Stimulated activated naive CD8-positive, alpha-beta T cell treated with anti-CD3 and anti-CD28 coated beads, Interleukin-15, Interleukin-2, amounts not matched to agents 100 ng/mL and 50 ng/mL, for 24 hours (primary cell): ENCODE results near the gene ARL5C.
A peak's percentile ranks its signal among the peaks of the same experiment; 100 is the strongest.

ENCODE experiments used
- H3K27ac Mint-ChIP-seq: one replicate; pipeline ENCODE4 v1.8.0; 2021; ENCODE audit warnings: mild to moderate bottlenecking, mixed read lengths
- H3K27me3 Mint-ChIP-seq: one replicate; pipeline ENCODE4 v1.8.0; 2021; ENCODE audit warnings: mixed read lengths
- H3K36me3 Mint-ChIP-seq: one replicate; pipeline ENCODE4 v1.8.0; 2021; ENCODE audit warnings: low read depth, mixed read lengths
- H3K4me1 Mint-ChIP-seq: one replicate; pipeline ENCODE4 v1.8.0; 2021; ENCODE audit warnings: low read depth, mixed read lengths
- H3K4me3 Mint-ChIP-seq: one replicate; pipeline ENCODE4 v1.8.0; 2021; ENCODE audit warnings: mild to moderate bottlenecking, mixed read lengths
- H3K9me3 Mint-ChIP-seq: one replicate; pipeline ENCODE4 v1.8.0; 2021; ENCODE audit warnings: mixed read lengths

Gene ARL5C, protein sequence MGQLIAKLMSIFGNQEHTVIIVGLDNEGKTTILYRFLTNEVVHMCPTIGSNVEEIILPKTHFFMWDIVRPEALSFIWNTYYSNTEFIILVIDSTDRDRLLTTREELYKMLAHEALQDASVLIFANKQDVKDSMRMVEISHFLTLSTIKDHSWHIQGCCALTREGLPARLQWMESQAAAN

DNA sequence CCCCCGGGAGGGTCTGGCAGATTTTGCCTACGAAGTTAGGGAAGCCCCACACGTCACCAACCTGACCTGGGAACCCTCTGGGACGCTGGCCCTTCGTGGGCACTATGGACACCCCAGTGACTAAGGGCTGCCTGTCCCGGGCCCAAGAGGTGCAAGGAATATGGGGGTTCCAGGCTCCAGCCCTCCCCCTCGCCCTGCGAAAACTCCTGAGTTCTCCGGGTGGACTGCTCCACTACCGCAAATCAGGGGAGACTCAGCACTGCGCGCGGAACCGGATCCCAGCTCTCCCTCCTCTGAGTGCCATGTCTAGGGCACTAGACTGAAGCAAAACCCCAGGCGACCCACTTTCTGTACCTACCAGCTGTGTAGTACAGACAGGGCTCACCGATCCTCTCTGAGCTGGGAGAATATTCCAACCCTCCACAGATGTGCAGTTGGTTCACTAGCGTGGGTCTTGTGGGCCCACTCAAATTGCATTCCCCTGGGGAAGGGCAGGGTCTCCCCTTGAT is at the start of gene ARL5C:
Gene ARL5C, minus strand, starts transcription at position 321 of the 509 bp plus-strand sequence. CDS start 401 bp downstream, outside the sequence.
- Mint-ChIP-seq H3K4me3 (peak within 1 kb of the TSS; percentile 82), H3K27ac (peak within 1 kb of the TSS; percentile 1), H3K4me1 (peaks cover 18% of the 10 kb centered on the region), H3K27me3 (peaks cover 21% of the 10 kb centered on the region), H3K36me3 (no peaks in the 10 kb centered on the region), H3K9me3 (no peaks in the 10 kb centered on the region)

DNA sequence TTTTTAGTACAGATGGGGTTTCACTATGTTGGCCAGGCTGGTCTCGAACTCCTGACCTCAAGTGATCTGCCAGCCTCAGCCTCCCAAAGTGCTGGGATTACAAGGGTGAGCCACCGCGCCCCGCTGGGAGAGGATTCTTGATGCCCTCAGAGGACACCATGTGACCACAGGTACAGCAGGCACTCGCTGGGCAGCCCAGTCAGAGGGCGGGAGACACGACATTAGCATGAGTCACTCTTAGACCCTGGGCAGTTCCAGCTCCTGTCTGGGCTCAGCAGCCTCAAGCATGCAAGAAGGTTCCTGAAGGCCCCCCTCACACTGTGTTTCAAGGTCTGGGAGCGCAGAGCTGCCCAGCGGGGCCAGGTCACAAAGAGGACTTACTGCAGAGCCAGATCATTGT is 47.9 kb upstream of the ARL5C start:
- peaks cover 14% of the 10 kb centered on the region for H3K4me1 Mint-ChIP-seq
- peaks cover 7% of the 10 kb centered on the region for H3K27me3 Mint-ChIP-seq
- H3K9me3 Mint-ChIP-seq: no peaks in the 10 kb centered on the region
- H3K4me3 Mint-ChIP-seq: no peak overlapping the region
- H3K36me3 Mint-ChIP-seq: no peaks in the 10 kb centered on the region
- H3K27ac Mint-ChIP-seq: no peak overlapping the region

DNA sequence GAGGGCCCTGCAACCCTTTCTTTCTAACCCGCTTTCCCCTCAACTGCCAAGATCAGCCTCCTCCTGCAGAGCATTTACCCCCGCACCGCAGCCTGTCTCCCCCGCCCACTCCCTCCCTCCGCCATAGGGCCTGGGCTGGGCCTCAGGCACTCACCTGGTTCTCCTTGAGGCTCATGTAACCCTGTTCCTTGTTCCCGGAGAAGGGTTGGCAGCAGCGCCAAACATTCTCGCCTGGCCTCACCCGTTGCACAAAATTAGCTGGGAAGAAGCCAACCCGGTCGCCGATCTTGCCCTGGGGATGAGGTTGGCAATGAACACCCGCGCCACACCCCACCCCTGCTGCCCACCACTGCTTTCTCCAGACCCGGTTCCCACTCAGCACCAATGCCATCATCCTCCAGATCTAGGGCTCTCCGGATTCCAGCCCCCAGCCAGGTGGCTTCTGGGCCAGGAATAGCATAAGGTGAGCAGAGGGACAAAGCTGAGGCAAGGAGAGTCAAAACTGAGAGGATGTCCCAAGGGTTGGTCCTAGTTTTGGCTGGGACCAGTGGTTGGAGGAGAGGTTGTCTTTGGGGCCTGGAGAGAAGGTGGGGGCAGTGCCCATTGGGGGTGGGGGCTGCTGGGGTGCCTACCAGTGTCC is 47.0 kb upstream of the ARL5C start:
- H3K9me3 Mint-ChIP-seq: no peaks in the 10 kb centered on the region
- H3K4me3 Mint-ChIP-seq: no peak overlapping the region
- no peaks in the 10 kb centered on the region for H3K36me3 Mint-ChIP-seq
- H3K27ac Mint-ChIP-seq: no peak overlapping the region
- H3K27me3 Mint-ChIP-seq: peaks cover 7% of the 10 kb centered on the region
- H3K4me1 Mint-ChIP-seq: peaks cover 23% of the 10 kb centered on the region

DNA sequence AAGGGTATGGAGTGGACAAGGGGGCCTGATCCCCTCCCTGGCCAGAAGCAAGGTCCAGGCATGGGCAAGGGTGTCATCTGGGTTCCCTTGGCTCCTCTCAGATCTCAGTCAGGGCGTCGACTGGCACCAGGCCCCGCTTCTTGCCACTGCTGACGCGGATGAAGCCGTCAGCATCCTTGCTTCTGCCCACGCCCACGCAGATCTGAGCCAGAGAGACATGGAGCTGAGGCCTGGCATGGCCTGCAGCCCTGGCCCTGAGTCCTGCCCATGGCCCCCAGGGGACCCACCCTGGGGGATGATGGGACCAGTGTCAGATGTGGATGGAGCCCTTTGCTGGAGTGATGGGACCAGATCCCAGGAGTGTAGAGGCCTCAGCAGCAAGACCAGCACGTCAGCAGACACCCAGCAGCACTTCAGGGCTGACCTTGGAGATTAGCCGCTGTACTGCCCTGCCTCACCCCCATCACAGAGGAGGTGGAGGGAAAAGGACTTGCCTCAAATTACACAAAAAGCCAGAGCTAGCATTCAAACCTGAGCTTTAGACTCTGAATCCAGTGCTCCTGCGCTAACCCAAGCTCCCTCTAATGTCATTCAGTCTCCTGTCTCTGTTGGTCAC is 46.3 kb upstream of the ARL5C start:
- Mint-ChIP-seq H3K27ac (no peak overlapping the region), H3K4me3 (no peak overlapping the region), H3K9me3 (no peaks in the 10 kb centered on the region), H3K27me3 (peaks cover 5% of the 10 kb centered on the region), H3K4me1 (peaks cover 30% of the 10 kb centered on the region), H3K36me3 (no peaks in the 10 kb centered on the region)

DNA sequence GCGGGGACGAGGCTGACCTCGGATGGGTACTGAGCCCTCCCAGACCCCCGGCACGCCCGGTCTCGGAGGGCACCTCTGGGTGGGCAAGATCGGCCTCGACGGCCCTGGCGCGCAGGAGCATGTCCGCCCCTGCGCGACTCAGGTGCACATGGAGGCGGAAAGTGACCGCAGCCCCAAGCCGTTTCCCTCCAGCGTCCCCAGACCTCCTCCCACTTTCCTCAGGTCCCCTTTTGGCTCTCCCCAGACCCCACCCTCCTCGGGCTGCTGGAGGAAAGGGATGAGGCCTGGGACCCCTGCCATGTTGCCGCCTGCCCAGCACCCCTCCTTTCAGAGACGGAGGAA is 44.1 kb upstream of the ARL5C start:
- H3K4me3 Mint-ChIP-seq: peak overlapping the region; percentile 51
- H3K4me1 Mint-ChIP-seq: peaks cover 36% of the 10 kb centered on the region
- H3K27ac Mint-ChIP-seq: no peak overlapping the region
- H3K9me3 Mint-ChIP-seq: no peaks in the 10 kb centered on the region
- H3K27me3 Mint-ChIP-seq: no peaks in the 10 kb centered on the region
- peaks cover under 1% of the 10 kb centered on the region for H3K36me3 Mint-ChIP-seq

DNA sequence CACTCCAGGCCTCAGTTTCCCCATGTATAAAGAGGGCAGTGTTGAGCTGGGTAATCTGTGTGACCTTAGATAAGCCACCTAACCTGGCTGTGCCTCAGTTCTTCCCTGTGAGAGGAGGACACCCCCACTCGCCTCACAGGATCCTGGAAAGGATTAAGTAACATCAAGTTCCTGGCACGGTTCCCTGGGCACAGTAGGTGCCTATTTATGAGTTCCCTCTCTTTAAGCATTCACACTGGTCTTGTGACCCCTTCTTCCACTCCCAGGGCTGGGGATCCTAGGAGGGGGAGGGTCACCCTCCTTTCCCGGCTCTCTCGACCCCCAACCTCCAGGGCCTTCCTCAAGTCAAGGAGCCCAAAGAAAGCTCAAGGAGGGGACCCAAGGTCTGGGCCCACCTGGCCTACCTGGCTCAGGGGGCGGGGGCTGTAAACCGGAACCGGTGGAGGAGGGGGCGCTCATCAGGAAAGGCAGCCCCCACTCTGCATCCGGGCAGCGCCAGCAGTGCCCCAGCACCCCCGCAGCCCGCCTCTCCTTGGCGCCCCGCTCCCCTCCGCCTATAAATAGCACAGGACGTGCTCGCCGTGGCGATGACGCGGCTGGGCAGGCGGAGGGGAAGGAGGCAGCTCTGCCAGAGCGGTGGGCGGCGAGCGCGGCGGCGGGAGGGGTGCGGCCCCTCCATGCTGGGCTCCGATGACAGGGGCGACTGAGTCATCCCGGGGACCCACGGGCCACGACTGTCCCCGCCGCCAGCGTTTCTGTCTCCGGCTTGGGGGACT is 43.5 kb upstream of the ARL5C start:
- Mint-ChIP-seq H3K36me3 (peaks cover 6% of the 10 kb centered on the region), H3K27me3 (no peaks in the 10 kb centered on the region), H3K27ac (peak overlapping the region; percentile 31), H3K4me1 (peaks cover 39% of the 10 kb centered on the region), H3K4me3 (peak overlapping the region; percentile 70), H3K9me3 (no peaks in the 10 kb centered on the region)

DNA sequence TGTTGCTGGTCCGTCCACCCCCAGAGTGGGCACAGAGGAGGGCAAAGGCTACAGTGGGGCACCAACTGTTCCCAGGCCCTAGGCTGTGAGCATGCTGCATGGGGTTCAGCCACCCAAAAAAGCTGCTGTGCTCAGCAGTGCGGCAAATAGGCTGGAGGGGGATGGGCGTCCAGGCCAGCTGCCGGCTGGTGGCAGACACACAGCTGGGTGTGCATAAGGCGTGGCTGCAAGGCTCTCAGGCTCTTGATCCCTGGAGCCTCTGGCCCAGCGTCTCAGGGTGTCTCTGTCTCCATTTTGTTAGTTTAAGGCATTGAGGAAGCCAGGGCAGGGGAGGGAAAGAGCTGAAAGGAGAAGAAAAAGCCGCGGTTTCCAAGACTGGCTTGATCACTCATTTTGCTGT is 42.9 kb upstream of the ARL5C start:
- peak overlapping the region; percentile 31 for H3K27ac Mint-ChIP-seq

DNA sequence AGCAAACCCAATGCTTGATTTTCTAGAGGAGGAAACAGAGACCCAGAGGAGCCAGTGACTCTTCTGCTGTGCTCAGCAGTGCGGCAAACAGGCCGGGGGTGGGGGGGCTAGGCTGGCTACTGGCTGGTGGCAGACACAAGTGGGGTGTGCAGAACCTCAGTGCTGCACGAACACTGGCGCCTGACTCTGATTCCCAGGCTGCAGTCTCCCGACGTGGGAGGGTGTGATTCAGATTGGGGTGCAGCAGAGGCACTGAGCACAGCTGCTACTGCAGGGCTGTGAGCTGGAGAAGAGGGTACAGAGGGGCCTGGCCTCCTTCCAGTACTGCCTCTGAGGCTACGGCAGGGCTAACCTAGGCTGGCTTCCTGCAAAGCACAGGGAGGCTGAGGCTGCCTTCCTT is 42.2 kb upstream of the ARL5C start:
- H3K4me1 Mint-ChIP-seq: peaks cover 52% of the 10 kb centered on the region
- H3K27me3 Mint-ChIP-seq: no peaks in the 10 kb centered on the region
- no peaks in the 10 kb centered on the region for H3K9me3 Mint-ChIP-seq
- no peak overlapping the region for H3K27ac Mint-ChIP-seq
- peaks cover 20% of the 10 kb centered on the region for H3K36me3 Mint-ChIP-seq
- no peak overlapping the region for H3K4me3 Mint-ChIP-seq

More for the DNA sequence above, 42.9 kb upstream of the ARL5C start:
- peaks cover 13% of the 10 kb centered on the region for H3K36me3 Mint-ChIP-seq
- peak overlapping the region; percentile 70 for H3K4me3 Mint-ChIP-seq
- H3K27me3 Mint-ChIP-seq: no peaks in the 10 kb centered on the region
- H3K4me1 Mint-ChIP-seq: peaks cover 44% of the 10 kb centered on the region
- H3K9me3 Mint-ChIP-seq: no peaks in the 10 kb centered on the region

DNA sequence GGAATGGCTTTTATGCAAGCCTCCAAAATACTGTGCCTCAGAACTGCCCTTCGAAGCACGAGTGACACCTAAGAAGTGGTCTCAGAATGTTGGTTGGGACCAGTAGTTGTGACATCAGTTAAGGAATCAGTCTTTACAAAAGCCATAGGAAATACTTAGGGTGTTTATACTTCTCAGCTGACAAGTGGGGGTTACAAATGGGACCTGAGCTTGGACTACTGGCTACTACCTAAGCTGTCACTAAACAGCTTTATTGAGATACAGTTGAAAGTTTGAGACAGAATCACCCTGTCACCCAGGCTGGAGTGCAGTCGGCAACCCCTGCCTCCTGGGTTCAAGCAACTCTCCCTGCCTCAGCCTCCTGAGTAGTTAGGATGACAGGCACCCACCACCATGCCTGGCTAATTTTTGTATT is 39.2 kb upstream of the ARL5C start:
- H3K36me3 Mint-ChIP-seq: peaks cover 50% of the 10 kb centered on the region
- H3K4me3 Mint-ChIP-seq: peak overlapping the region; percentile 22
- no peaks in the 10 kb centered on the region for H3K27me3 Mint-ChIP-seq
- peak overlapping the region; percentile 71 for H3K27ac Mint-ChIP-seq
- H3K4me1 Mint-ChIP-seq: peaks cover 68% of the 10 kb centered on the region
- H3K9me3 Mint-ChIP-seq: no peaks in the 10 kb centered on the region

DNA sequence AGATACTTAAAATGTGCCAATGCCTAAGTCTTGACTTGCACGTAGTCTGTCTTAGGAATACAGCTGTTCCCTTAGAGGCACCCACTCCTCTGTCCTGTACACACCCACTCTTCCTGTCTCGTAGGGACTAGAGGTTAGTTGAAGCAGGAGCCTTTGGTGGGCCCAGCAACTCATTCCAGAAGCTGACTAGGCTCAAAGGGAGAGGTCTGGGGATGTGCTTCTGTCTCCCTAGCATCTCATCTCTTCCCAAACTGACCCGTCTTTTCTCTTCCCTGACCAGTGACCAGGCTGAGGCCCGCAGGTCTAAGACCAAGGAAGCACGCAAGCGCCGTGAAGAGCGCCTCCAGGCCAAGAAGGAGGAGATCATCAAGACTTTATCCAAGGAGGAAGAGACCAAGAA is 38.3 kb upstream of the ARL5C start:
- Mint-ChIP-seq H3K36me3 (peaks cover 53% of the 10 kb centered on the region), H3K4me3 (peak overlapping the region; percentile 49), H3K27me3 (no peaks in the 10 kb centered on the region), H3K4me1 (peaks cover 69% of the 10 kb centered on the region), H3K9me3 (no peaks in the 10 kb centered on the region), H3K27ac (peak overlapping the region; percentile 71)

DNA sequence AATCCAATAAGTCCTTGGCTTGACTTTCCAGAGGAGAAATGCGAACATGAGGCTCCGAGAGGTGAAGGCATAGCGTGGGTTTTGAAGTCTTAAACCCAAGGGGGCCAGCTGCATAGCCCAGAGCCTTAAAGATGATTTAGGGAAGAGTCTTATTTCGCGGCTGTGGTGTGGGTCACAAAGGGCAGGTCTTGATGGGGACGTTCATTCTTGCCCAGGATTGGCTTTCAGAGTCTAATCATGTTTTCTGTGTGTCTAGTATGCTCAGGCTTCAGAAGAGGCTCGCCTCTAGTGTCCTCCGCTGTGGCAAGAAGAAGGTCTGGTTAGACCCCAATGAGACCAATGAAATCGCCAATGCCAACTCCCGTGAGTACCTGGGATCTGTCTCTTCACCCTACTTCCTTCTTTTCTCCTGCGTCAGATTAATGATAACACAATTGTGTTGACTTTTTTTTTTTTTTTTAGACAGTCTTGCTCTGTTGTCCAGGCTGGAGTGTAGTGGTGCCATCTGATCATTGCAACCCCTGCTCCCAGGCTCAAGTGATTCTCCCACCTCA is 35.1 kb upstream of the ARL5C start:
- H3K4me3 Mint-ChIP-seq: peak overlapping the region; percentile 85
- H3K27ac Mint-ChIP-seq: peak overlapping the region; percentile 97
- no peaks in the 10 kb centered on the region for H3K27me3 Mint-ChIP-seq
- peaks cover 53% of the 10 kb centered on the region for H3K36me3 Mint-ChIP-seq
- H3K9me3 Mint-ChIP-seq: no peaks in the 10 kb centered on the region
- H3K4me1 Mint-ChIP-seq: peaks cover 63% of the 10 kb centered on the region

DNA sequence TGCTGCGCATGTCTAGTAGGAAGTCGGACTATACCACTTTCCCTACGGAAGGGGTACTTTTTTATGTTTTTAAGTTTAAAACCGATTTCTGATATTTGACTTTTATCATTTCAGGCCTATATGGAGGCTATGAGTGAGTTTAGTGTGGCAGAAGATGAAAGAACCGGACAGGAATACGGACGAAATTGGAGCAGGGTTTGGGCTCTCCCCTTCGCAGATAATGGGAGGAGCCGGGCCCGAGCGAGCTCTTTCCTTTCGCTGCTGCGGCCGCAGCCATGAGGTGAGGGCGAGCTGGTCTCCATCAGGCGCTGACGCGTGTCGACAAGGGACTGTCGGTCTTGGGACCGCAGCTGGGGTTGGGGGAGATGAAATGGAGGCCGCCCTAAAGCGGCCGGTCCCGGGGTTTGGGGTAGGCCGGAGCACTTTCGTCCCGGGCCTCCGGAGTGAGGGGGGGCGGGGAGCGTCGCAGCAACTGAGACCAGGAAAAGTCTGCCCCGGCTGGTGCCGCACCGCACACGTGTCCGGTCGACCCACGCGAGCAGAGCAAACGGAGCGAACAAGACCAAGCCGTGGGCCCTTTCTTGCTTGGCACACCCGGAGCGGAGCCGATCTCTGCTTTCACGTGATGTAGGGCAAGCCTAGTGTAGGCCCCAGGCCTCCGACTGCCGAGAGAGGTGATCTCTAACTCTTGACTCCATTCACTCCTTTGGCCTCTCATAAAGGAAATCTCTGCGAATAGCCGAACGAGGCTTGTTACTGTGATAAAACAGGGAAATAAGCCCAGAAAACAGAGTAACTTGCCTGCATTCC is 34.3 kb upstream of the ARL5C start, which contains the start of gene RPL19:
Gene RPL19, plus strand, starts transcription at position 214 of the 810 bp plus-strand sequence. Its CDS starts 62 bp downstream, at position 276.
- Mint-ChIP-seq H3K4me3 (peak within 1 kb of the TSS; percentile 85), H3K27me3 (no peaks in the 10 kb centered on the region)

DNA sequence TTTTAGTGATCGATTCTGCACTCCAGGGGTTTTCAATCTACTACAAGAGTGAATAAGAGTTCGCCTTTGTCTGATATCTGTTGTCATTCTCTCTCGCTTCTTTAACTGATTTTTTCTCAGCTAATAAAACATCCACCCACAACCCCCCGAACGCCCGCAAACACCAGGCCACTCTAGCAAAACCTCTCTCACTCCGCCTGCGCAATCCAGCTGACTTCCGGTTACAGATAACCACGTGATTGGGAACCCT is 33.8 kb upstream of the ARL5C start:
- Mint-ChIP-seq H3K4me3 (peak overlapping the region; percentile 85), H3K4me1 (peaks cover 66% of the 10 kb centered on the region), H3K27ac (peak overlapping the region; percentile 97), H3K9me3 (no peaks in the 10 kb centered on the region), H3K27me3 (no peaks in the 10 kb centered on the region), H3K36me3 (peaks cover 49% of the 10 kb centered on the region)

More for the DNA sequence above, 34.3 kb upstream of the ARL5C start, which contains the start of gene RPL19:
- H3K27ac Mint-ChIP-seq: peak within 1 kb of the TSS; percentile 97
- peaks cover 69% of the 10 kb centered on the region for H3K4me1 Mint-ChIP-seq
- H3K9me3 Mint-ChIP-seq: no peaks in the 10 kb centered on the region
- H3K36me3 Mint-ChIP-seq: peaks cover 53% of the 10 kb centered on the region

DNA sequence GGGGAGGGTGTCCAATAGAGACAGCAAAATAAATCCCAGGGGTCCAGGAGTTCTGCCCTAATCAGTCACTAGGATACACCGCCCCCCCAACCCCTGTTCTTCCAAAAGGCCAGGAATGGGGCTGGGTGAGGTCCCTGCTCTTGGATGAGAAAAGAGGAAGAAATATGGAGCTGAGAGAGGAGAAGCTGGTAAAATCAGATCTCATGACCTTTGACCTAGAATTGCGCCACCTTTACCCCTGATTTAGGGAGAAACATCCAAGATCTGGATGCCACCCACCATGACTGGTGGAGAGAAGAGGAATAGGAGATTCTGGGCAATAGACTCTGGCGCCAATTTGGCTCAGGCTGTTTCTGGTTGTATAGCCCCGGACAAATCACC is 32.2 kb upstream of the ARL5C start:
- Mint-ChIP-seq H3K9me3 (no peaks in the 10 kb centered on the region), H3K4me3 (peak overlapping the region; percentile 85), H3K27me3 (no peaks in the 10 kb centered on the region), H3K27ac (peak overlapping the region; percentile 78), H3K4me1 (peaks cover 56% of the 10 kb centered on the region), H3K36me3 (peaks cover 40% of the 10 kb centered on the region)
